Measurements from ENCODE around the gene RBBP6. TPM values are rescaled to one million over a fixed set of nuclear protein-coding genes. Genes with fewer than 3 reads are reported as not detected.
A peak's percentile ranks its signal among the peaks of the same experiment; 100 is the strongest.
"Not testable (repeated sequence)": the region's sequence is repeated elsewhere in the genome, so short reads cannot be mapped to it uniquely, and the experiment has no call there.

RBBP6 gene
- total RNA-seq, 1 donor from 2014 or later: 42.1 TPM

DNA sequence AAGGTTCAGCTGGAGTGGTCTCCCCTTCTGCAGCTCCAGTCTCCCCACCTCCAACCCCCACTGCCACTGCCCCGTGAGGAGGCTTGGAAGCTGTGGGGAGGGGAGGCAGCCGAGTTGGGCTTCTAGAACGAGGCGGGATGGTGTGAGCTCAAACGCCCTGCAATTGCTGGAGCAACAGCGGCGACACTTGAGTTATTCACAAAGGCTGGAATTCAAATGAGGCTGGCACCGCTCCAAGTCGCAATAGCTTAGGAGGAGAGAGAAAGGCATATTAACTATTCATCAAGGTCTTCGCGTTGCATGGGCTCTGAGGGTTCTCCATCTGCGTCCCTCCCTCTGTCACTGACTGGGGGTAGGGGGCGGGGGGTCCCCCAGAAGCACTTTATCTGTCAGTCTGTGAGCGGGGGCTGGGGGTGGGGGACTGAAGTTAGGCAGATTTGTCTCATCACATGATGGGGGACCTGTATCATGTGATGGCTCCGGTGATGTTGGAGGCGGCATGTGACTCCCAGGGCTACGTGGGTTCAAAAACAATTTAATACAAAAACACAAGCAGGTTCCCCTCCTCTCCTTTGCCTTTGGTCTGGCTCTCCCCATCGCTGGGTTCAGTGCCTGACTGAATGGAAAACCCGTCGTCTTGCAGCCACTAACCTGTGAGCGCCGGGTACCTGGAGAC, 70.5 kb downstream of the RBBP6 start:
- DNase-seq (peak; percentile 60), ATAC-seq (peak in 1 of 2 donors; percentile 41)
- TF ChIP-seq, protein P1, sequence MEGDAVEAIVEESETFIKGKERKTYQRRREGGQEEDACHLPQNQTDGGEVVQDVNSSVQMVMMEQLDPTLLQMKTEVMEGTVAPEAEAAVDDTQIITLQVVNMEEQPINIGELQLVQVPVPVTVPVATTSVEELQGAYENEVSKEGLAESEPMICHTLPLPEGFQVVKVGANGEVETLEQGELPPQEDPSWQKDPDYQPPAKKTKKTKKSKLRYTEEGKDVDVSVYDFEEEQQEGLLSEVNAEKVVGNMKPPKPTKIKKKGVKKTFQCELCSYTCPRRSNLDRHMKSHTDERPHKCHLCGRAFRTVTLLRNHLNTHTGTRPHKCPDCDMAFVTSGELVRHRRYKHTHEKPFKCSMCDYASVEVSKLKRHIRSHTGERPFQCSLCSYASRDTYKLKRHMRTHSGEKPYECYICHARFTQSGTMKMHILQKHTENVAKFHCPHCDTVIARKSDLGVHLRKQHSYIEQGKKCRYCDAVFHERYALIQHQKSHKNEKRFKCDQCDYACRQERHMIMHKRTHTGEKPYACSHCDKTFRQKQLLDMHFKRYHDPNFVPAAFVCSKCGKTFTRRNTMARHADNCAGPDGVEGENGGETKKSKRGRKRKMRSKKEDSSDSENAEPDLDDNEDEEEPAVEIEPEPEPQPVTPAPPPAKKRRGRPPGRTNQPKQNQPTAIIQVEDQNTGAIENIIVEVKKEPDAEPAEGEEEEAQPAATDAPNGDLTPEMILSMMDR (IDR thresholded peaks at IDR 0.05): no peak
- Histone ChIP-seq H3K27me3 (ENCODE audit: low read depth) (peaks cover 39% of the 10 kb centered on the region), H3K9me3 (no peaks in the 10 kb centered on the region), H3K36me3 (no peaks in the 10 kb centered on the region), H3K4me3 (peak overlapping the region; percentile 15), H3K27ac (no peak overlapping the region), H3K4me1 (peaks cover 10% of the 10 kb centered on the region)
- intact Hi-C loops (cut with DNase I): no loop called here

DNA sequence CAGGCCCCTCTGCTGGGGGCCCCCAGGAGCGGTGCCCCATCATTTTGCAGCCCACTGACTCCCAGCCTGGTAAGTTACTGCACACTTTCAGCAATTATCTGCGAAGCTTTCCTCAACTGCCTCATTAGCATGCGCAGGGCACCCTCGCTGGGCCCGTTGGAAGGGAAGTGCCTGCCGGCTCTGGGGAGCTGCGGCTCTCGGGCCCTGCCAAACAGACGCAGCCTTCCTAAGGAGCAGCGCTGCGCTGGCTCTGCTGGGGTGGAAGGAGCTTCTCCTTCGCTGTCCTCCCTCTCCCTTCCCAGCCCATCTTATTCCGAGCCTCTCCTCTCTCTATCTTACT, 71.0 kb downstream of the RBBP6 start:
- H3K27me3 ChIP-seq (ENCODE audit: low read depth): peaks cover 37% of the 10 kb centered on the region
- H3K27ac ChIP-seq: no peak overlapping the region
- H3K4me1 ChIP-seq: peaks cover 10% of the 10 kb centered on the region
- H3K36me3 ChIP-seq: no peaks in the 10 kb centered on the region
- DNase-seq (no peak), ATAC-seq (peak; percentile 54 to 64)
- TF ChIP-seq, protein P1 (IDR thresholded peaks at IDR 0.05): no peak
- no peaks in the 10 kb centered on the region for H3K9me3 ChIP-seq
- intact Hi-C loops (cut with DNase I): no loop called here
- peak overlapping the region; percentile 15 for H3K4me3 ChIP-seq

DNA sequence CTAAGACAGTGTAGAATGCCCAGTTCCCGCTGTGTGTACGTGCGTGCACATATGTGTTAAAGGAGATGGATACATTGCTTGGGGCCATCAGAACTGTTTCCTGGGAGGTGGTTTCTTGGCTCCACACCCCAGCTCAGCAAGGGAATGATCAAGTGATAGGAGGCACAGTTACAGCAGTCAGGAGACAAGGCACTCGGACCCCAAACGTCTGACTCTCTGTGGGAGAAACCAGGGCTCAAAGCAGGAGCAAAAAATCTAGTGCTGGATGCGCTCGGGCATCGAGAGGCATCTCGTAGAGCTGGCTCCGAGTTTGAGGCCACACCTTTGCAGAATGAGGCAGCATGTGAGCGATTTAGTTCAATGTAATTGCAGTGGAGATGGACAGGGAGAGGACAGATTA, 71.9 kb downstream of the RBBP6 start:
- no peaks in the 10 kb centered on the region for H3K36me3 ChIP-seq

DNA sequence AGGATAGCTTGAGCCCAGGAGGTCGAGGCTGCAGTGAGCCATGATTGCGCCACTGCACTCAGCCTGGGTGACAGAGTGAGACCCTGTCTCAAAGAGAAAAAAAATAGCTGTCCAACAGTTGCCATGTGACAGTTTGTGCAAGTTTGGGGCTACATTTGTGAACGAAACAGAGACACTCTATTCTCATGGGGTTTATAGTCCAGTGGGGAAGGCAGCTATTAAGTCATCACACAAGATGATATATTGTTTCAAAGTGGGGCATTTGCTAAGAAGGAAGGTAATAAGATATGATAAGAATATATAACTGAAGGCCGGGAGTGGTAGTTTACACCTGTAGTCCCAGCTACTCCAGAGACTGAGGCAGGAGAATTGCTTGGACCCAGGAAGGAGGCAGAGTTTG, 73.3 kb downstream of the RBBP6 start:
- peaks cover 10% of the 10 kb centered on the region for H3K4me1 ChIP-seq
- no peak overlapping the region for H3K27ac ChIP-seq
- DNase-seq (no peak), ATAC-seq (no peak)
- peaks cover 37% of the 10 kb centered on the region for H3K27me3 ChIP-seq (ENCODE audit: low read depth)
- H3K9me3 ChIP-seq: no peaks in the 10 kb centered on the region
- H3K4me3 ChIP-seq: no peak overlapping the region
- no peaks in the 10 kb centered on the region for H3K36me3 ChIP-seq
- TF ChIP-seq, protein P1 (IDR thresholded peaks at IDR 0.05): no peak
- intact Hi-C loops (cut with DNase I): no loop called here

More for the DNA sequence above, 71.9 kb downstream of the RBBP6 start:
- intact Hi-C loops (cut with DNase I): no loop called here
- no peak for DNase-seq
- ATAC-seq: no peak
- H3K9me3 ChIP-seq: no peaks in the 10 kb centered on the region
- H3K4me1 ChIP-seq: peaks cover 10% of the 10 kb centered on the region
- no peak overlapping the region for H3K4me3 ChIP-seq
- TF ChIP-seq, protein P1 (IDR thresholded peaks at IDR 0.05): no peak
- H3K27me3 ChIP-seq (ENCODE audit: low read depth): peaks cover 37% of the 10 kb centered on the region
- H3K27ac ChIP-seq: no peak overlapping the region

DNA sequence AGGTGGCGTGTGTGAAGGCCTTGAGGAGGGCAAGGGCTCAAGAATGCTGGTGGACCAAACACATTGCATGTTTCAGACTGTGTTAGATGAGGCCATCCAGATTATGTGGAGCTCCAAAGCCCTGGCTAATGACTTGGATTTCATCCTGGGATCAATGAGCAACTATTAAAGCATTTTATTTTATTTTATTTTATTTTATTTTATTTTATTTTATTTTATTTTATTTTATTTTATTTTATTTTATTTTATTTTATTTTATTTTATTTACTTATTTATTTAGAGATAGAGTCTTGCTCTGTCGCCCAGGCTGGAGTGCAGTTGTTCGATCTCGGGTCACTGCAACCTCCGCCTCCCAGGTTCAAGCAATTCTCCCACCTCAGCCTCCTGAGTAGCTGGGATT, 73.9 kb downstream of the RBBP6 start:
- H3K36me3 ChIP-seq; H3K27ac ChIP-seq; H3K9me3 ChIP-seq; intact Hi-C loops (cut with DNase I); ATAC-seq; H3K4me3 ChIP-seq; DNase-seq: not testable (repeated sequence)
- Histone ChIP-seq H3K27me3 (ENCODE audit: low read depth) (peaks cover 37% of the 10 kb centered on the region), H3K4me1 (peaks cover 10% of the 10 kb centered on the region)

DNA sequence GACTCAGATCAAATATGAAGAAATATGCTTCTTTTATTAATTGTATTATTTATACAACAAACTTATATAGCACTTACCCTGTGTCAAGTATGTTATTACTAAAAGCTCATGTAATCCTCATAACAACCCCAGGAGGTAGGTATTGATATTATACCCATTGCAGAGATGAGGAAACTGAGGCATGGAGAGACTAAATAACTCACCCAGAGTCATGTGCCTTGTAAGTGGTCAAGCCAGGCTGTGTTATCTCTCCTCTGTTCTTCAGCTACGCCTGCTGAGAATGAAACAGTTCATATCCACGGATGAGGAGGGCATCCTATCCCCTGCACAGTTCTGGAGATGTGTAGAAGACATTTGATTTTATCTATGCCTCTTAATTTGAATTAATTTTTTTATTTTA, 78.1 kb downstream of the RBBP6 start:
- DNase-seq (no peak), ATAC-seq (no peak)
- Histone ChIP-seq H3K4me3 (no peak overlapping the region), H3K36me3 (no peaks in the 10 kb centered on the region), H3K27me3 (ENCODE audit: low read depth) (peaks cover 14% of the 10 kb centered on the region), H3K27ac (no peak overlapping the region), H3K9me3 (no peaks in the 10 kb centered on the region), H3K4me1 (no peaks in the 10 kb centered on the region)
- intact Hi-C loops (cut with DNase I): no loop called here
- TF ChIP-seq, protein P1 (IDR thresholded peaks at IDR 0.05): no peak

Other genes with a start within 250 kb of the RBBP6 start
- 49.4 TPM for gene TNRC6A, start 190.1 kb downstream of the RBBP6 start, total RNA-seq